GM13976 (cell line): ENCODE results near the gene SH2D1B.

Source experiments
- DNase-seq: peaks from one replicate; pipeline ENCODE4 v3.0.0; 2012; ENCODE audit warnings: low spot score
- in situ Hi-C: fragments of 300-500 bp; cut with MboI; formaldehyde crosslinking; loops from one replicate; pipeline ENCODE4 v1.12.0; 2022; ENCODE audit warnings: low sequenced_read_pairs, mixed read lengths, inconsistent platforms; ENCODE audit not compliant: unreplicated experiment
- TF ChIP-seq, protein P1 (sequence below): IDR thresholded peaks from 2 replicates; pipeline ENCODE4 v1.5.1; 2012; ENCODE audit warnings: borderline replicate concordance, mild to moderate bottlenecking; ENCODE audit not compliant: insufficient read depth; ENCODE audit errors: extremely low read depth, missing control alignments, control extremely low read depth

Gene SH2D1B

DNA sequence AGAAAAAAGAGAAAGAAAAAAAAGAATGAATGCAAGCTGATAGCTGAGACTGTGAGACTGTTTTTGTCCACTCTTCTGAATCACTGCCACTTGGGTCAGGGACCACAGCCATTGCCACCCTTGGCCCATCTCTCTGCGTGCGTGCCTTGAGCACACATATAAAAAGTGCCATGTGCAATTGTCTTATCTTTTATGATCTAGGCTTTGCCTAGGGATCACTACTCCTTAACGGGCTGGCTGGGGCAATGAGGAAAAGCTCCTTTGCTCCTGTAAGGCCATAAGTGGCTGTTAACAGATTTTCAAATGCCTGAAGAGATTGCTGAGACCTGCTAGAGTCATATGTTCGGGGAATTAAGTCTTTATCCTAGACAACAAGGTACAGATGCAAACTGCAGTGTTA lies 43.5 kb downstream of the SH2D1B start:
- TF ChIP-seq, protein P1, sequence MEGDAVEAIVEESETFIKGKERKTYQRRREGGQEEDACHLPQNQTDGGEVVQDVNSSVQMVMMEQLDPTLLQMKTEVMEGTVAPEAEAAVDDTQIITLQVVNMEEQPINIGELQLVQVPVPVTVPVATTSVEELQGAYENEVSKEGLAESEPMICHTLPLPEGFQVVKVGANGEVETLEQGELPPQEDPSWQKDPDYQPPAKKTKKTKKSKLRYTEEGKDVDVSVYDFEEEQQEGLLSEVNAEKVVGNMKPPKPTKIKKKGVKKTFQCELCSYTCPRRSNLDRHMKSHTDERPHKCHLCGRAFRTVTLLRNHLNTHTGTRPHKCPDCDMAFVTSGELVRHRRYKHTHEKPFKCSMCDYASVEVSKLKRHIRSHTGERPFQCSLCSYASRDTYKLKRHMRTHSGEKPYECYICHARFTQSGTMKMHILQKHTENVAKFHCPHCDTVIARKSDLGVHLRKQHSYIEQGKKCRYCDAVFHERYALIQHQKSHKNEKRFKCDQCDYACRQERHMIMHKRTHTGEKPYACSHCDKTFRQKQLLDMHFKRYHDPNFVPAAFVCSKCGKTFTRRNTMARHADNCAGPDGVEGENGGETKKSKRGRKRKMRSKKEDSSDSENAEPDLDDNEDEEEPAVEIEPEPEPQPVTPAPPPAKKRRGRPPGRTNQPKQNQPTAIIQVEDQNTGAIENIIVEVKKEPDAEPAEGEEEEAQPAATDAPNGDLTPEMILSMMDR, result no peak
- in situ Hi-C loops, result no loop called here
- DNase-seq, result no peak

DNA sequence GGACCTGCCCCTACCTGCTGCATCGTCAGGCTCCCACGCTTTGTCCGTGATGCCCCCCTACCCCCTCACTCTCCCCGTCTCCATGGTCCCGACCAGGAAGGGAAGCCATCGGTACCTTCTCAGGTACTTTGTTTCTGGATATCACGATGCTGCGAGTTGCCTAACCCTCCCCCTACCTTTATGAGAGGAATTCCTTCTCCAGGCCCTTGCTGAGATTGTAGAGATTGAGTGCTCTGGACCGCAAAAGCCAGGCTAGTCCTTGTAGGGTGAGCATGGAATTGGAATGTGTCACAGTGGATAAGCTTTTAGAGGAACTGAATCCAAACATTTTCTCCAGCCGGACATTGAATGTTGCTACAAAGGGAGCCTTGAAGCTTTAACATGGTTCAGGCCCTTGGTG lies 44.2 kb downstream of the SH2D1B start:
- DNase-seq, result no peak
- TF ChIP-seq, protein P1, result no peak
- in situ Hi-C loops, result no loop called here

DNA sequence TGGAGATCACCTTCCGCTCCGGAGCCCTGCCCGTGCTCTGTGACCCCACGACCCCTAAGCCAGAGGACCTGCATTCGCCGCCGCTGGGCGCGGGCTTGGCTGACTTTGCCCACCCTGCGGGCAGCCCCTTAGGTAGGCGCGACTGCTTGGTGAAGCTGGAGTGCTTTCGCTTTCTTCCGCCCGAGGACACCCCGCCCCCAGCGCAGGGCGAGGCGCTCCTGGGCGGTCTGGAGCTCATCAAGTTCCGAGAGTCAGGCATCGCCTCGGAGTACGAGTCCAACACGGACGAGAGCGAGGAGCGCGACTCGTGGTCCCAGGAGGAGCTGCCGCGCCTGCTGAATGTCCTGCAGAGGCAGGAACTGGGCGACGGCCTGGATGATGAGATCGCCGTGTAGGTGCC lies 44.9 kb downstream of the SH2D1B start:
- TF ChIP-seq, protein P1, result no peak
- no peak for DNase-seq
- in situ Hi-C loops, result no loop called here

DNA sequence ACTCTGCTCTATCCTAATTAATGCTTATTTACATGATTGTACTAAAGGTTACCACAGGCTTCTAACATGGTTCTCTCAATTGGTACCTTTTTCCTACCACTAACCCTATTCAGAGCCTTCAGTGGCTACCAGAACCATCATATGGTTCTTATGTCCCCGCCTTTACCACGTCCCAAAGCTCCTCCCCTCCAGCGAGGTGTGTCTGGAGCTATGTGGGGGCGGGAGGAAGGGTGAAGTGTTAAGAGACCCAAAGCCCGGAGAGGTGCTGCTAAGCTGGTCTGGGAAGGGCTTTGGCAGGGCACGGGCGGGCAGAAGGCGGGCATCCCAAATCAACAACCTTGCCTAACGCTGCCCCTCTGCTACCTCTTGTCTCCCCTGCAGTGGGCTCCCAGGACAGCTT lies 45.3 kb downstream of the SH2D1B start:
- TF ChIP-seq, protein P1, result no peak
- no peak for DNase-seq
- in situ Hi-C loops, result no loop called here

DNA sequence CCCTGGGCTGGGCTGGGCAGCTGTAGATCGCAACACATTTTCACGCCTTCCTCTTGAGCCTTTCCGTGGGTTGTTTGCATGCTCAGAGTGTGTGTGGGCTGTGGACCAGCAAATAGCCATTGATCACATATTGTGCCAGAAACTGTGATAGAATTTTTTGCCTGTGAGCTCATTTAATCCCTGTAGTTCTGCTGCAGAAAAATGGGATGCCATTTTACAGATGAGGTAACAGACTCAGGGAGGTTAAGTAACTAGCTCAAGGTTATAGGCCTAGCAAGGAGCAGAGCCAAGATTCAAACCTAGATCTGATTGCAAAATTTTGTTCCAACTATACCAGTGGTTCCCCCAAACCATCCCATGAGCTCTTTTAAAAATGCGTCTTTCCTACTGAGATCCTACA lies 45.8 kb downstream of the SH2D1B start:
- TF ChIP-seq, protein P1, result no peak
- no peak for DNase-seq
- in situ Hi-C loops, result no loop called here

DNA sequence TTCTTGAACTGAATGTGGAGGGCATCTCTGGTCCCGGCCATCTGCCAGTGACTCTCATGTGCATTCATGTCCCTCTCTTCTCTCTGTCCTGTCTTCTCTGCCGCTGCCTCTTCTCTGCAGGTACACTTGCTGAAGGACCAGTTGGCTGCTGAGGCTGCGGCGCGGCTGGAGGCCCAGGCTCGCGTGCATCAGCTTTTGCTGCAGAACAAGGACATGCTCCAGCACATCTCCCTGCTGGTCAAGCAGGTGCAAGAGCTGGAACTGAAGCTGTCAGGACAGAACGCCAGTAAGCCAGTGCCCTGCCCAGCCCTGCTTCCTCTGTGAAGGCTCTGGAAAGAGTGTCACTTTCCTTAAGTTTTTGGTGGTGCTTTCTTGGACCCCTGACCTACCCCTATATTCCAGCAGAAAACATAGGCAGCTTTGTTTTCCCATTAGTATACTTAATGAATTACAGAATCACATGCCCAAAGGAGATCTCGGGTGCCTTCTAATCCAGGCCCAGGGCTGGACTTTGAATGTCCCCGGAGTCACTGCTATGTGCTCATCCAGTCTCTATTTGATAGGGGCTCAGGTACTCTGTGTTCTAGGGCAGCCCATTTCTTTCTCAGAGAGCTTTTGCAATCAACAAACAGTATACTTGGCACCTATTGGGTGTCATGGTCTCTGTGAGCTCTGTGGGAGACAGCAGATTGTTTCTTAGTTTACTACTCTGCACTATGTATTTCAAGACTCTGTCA lies 46.5 kb downstream of the SH2D1B start:
- TF ChIP-seq, protein P1, result no peak
- DNase-seq, result no peak
- in situ Hi-C loops, result no loop called here
